Bronchial epithelial cell (primary cell): ENCODE data around the gene EFCAB6. TPM values are rescaled to one million over a fixed set of nuclear protein-coding genes. Genes with fewer than 3 reads are reported as not detected.

Experiments used
- DNase-seq: peaks from one replicate; pipeline ENCODE4 v3.0.0-alpha.2; 2010; ENCODE audit warnings: low read depth
- FAIRE-seq: peaks from 2 replicates; lab custom pipeline; 2011; peaks lifted over from hg19 to GRCh38; lab: Jason Lieb, UNC
- H3K27me3 ChIP-seq: 2 replicates; pipeline ENCODE4 v1.5.1; 2011; ENCODE audit warnings: low read length; ENCODE audit not compliant: control insufficient read depth, insufficient read depth
- H3K36me3 ChIP-seq: 2 replicates; pipeline ENCODE4 v1.5.1; 2011; ENCODE audit warnings: low read length; ENCODE audit not compliant: control insufficient read depth, insufficient read depth
- H3K4me3 ChIP-seq: 2 replicates; pipeline ENCODE4 v1.5.1; 2011; ENCODE audit warnings: mild to moderate bottlenecking, low read depth, low read length, control low read depth
- total RNA-seq: library from RNA; depleted of rRNA; stranded (reverse); fragments of >200 nt; gene quantifications from 2 replicates; pipeline ENCODE4 v1.2.1, GENCODE V29; 2014
- TF ChIP-seq, protein P1 (sequence below): IDR thresholded peaks from 2 replicates; pipeline ENCODE4 v1.5.1; 2011; ENCODE audit warnings: mild to moderate bottlenecking, moderate library complexity, low read length, control low read depth, inconsistent platforms; ENCODE audit not compliant: insufficient read depth, severe bottlenecking

The EFCAB6 gene
- total RNA-seq, 1 donor from 2014 or later, result 0.26 TPM

DNA sequence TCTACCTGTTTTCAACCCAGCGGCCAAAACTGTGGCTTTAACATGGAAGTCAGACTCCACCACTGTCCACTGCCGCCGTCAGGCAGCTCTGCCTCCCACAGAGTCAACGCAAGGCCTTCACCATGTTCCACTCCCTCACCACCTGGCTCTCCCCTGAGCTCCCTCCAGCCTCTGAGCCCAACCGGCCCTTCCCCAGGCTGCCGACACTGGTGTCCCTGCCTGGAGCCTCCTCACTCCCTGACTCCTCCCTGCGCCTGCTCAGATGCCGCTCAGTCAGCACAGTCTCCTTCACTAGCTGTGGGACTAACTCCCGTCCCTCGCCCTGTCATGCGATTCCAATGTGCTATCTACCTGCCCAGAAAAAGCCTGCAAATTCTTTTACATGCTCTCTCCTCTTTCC, 33.9 kb upstream of the EFCAB6 start:
- Histone ChIP-seq H3K4me3 (no peak overlapping the region), H3K36me3 (no peaks in the 10 kb centered on the region), H3K27me3 (peaks cover 8% of the 10 kb centered on the region)
- TF ChIP-seq, protein P1, sequence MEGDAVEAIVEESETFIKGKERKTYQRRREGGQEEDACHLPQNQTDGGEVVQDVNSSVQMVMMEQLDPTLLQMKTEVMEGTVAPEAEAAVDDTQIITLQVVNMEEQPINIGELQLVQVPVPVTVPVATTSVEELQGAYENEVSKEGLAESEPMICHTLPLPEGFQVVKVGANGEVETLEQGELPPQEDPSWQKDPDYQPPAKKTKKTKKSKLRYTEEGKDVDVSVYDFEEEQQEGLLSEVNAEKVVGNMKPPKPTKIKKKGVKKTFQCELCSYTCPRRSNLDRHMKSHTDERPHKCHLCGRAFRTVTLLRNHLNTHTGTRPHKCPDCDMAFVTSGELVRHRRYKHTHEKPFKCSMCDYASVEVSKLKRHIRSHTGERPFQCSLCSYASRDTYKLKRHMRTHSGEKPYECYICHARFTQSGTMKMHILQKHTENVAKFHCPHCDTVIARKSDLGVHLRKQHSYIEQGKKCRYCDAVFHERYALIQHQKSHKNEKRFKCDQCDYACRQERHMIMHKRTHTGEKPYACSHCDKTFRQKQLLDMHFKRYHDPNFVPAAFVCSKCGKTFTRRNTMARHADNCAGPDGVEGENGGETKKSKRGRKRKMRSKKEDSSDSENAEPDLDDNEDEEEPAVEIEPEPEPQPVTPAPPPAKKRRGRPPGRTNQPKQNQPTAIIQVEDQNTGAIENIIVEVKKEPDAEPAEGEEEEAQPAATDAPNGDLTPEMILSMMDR, result no peak
- DNase-seq (no peak), FAIRE-seq (no peak)

DNA sequence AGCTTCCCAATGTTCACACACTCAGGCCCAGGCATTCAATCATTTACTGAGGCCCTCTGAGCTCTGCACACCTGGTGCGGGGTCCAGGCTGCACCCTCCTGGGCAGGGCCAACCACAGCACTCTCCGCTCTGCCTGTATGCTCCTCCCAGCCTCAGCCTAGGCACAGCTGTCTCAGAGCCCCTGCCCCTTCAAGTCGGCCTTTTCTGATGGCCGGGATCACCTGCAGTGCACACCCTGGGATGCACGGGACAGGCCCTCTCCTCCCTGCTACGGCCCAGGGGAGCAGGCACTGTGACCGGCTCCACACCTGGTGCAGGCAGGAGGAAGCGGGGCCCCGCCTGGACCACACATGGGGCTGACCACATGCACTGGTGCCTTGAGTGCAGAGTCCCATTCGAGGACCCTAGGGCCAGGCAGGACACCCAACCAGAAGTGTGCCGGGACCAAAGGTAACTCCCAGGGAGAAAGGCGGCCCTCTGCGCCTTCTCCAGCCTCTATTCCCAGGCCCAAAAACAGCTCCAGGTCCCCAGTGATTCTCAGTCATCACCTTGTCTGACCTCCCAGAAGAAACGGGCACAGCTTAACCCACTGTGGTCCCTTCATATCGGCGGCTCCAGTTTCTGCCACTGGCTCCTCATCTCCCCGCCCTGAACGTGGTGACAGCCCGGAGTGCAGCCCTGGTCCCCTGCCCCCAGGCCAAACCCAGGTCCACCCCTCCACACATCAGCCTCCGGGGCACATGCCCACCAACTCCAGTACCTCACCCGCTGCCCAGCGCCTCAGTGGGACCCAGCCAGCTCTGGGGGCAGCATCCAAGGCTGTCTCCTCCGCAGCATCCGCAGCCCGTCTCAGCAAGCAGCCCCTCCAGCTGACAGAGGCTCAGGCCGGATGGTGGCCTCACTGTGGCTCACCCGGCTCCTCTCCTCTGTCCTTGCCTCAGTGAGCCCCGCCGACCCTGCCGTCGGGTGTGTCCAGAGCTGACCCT, 32.7 kb upstream of the EFCAB6 start:
- FAIRE-seq (no peak), DNase-seq (no peak)
- TF ChIP-seq, protein P1, result no peak
- Histone ChIP-seq H3K27me3 (peaks cover 3% of the 10 kb centered on the region), H3K4me3 (no peak overlapping the region), H3K36me3 (no peaks in the 10 kb centered on the region)

DNA sequence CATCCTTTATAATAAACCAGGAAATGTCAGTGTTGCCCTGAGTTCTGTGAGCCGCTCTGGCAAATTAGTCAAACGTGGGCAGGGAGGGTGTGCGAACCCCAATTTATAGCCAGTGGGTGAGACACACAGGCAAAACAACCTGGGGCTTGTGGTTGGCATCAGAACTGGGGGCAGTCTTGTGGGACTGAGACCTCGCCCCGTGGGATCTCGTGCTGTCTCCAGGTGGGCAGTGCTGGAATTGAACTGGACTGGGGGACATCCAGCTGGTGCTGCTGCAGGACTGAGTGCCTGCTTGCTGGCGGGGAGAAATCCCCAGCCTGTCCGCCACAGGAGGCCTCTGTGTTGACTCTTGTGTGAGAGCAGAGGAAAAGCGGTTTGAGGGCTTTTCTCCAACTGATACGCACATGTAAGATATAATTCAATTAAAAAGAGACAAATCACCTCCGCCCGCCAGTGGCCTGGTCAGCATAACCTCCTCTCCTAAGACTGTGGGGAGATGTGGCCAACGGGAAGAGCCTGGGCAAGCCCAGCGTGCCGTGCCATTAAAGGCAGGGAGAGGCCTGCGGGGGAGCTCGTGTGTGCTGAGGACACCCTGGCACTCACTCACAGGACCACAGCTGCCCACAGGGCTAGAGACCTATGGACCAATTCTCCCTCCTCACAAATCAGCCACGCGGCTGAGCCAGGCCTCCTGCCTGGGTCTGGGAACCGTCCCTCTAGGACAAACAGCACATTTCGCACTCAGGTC, 31.9 kb upstream of the EFCAB6 start:
- DNase-seq (no peak), FAIRE-seq (no peak)
- Histone ChIP-seq H3K27me3 (no peaks in the 10 kb centered on the region), H3K4me3 (no peak overlapping the region), H3K36me3 (no peaks in the 10 kb centered on the region)
- TF ChIP-seq, protein P1, result no peak

DNA sequence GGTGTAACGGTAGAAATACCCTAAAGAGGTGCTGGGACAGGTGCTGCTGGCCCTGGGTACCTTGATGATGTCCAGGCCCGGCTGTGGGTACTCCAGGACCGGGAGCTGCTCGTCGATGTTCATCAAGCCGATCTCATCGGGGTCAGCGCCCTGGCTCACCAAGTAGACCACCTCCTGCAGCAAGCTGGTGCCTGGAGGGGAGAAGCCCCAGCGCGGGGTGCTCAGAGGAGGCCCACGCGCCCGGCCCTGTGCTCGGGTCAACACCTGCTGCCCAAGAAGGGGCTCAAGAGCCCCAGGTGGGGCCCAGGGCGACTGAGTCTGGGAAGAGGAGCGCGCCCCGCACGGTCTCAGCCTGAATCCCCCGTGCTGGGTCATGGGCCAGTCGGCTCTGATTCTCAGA, 29.6 kb upstream of the EFCAB6 start:
- Histone ChIP-seq H3K27me3 (no peaks in the 10 kb centered on the region), H3K36me3 (no peaks in the 10 kb centered on the region), H3K4me3 (no peak overlapping the region)
- no peak for DNase-seq
- TF ChIP-seq, protein P1, result no peak
- FAIRE-seq, result no peak

DNA sequence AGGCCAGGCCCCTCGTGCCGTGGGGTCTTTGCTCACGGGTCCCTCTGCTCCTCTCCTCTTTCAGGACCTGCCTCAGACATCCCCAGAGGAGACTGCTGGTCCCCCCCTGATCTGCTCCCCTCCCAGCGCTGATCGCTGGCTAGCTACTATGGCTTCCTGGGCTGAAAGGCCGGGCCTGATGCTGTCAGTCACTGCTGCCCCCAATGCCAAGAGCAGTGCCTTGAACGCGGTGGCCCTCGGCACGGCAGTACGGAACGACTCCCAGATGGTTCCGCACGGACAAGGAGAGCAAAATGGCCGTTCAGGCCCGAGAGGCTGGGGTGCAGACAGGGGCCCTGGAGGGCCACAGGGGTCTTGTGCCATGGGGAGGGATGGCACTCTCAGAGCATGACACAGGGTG, 28.7 kb upstream of the EFCAB6 start:
- FAIRE-seq (no peak), DNase-seq (no peak)

More for the DNA sequence above, 28.7 kb upstream of the EFCAB6 start:
- TF ChIP-seq, protein P1, result no peak
- Histone ChIP-seq H3K4me3 (no peak overlapping the region), H3K36me3 (no peaks in the 10 kb centered on the region), H3K27me3 (no peaks in the 10 kb centered on the region)
